SK-N-SH treated with all-trans-retinoic acid at 6 μM for 48 hours (cell line): Measurements from ENCODE around the gene ZNF557.

Experiments
- ATAC-seq: fragments of 200-7000 bp; cut with Tn5 transposase; 3 replicates; pipeline ENCODE4 v1.9.1; 2020; ENCODE audit warnings: mild to moderate bottlenecking, moderate library complexity
- ARNTL ChIP-seq: fragments of 450-650 bp; formaldehyde crosslinking; IDR thresholded peaks from 2 replicates; pipeline ENCODE4 v1.5.0; 2020; ENCODE audit warnings: low read depth, mild to moderate bottlenecking, moderate library complexity, borderline replicate concordance
- BACH2 ChIP-seq: fragments of 250-450 bp; sonication (Bioruptor Pico); IDR thresholded peaks from 2 replicates; pipeline ENCODE4 v1.9.0; 2021; ENCODE audit warnings: mild to moderate bottlenecking, borderline replicate concordance
- CREB5 ChIP-seq: fragments of 250-450 bp; sonication (Bioruptor Pico); IDR thresholded peaks from 2 replicates; pipeline ENCODE4 v1.5.1; 2020; ENCODE audit warnings: low read depth, mild to moderate bottlenecking, moderate library complexity
- CSDC2 ChIP-seq: fragments of 250-450 bp; sonication (Bioruptor Pico); IDR thresholded peaks from 2 replicates; pipeline ENCODE4 v1.5.0; 2020; ENCODE audit warnings: mild to moderate bottlenecking, moderate library complexity
- CSRNP3 ChIP-seq: fragments of 250-450 bp; sonication (Bioruptor Pico); IDR thresholded peaks from 2 replicates; pipeline ENCODE4 v1.5.1; 2021; ENCODE audit warnings: mild to moderate bottlenecking, moderate library complexity
- ESRRG ChIP-seq: fragments of 250-450 bp; sonication (Bioruptor Pico); IDR thresholded peaks from 2 replicates; pipeline ENCODE4 v1.6.1; 2021; ENCODE audit warnings: mild to moderate bottlenecking
- GLIS3 ChIP-seq: fragments of 250-450 bp; sonication (Bioruptor Pico); IDR thresholded peaks from 2 replicates; pipeline ENCODE4 v1.5.0; 2020; ENCODE audit warnings: mild to moderate bottlenecking, moderate library complexity
- OSR1 ChIP-seq: fragments of 250-450 bp; sonication (Bioruptor Pico); IDR thresholded peaks from 2 replicates; pipeline ENCODE4 v1.8.0; 2022; ENCODE audit warnings: moderate library complexity, mild to moderate bottlenecking, inconsistent platforms
- PATZ1 ChIP-seq: fragments of 250-450 bp; sonication (Bioruptor Pico); IDR thresholded peaks from 2 replicates; pipeline ENCODE4 v1.8.0; 2020; ENCODE audit warnings: mild to moderate bottlenecking, moderate library complexity, borderline replicate concordance
- POU6F1 ChIP-seq: fragments of 250-450 bp; sonication (Bioruptor Pico); IDR thresholded peaks from 2 replicates; pipeline ENCODE4 v1.8.0; 2021; ENCODE audit warnings: low read depth, mild to moderate bottlenecking, moderate library complexity, borderline replicate concordance
- PPARA ChIP-seq: fragments of 250-450 bp; sonication (Bioruptor Pico); IDR thresholded peaks from 2 replicates; pipeline ENCODE4 v1.5.0; 2020; ENCODE audit warnings: mild to moderate bottlenecking, borderline replicate concordance
- RARB ChIP-seq: fragments of 250-450 bp; sonication (Bioruptor Pico); IDR thresholded peaks from 2 replicates; pipeline ENCODE4 v1.8.0; 2021; ENCODE audit warnings: mild to moderate bottlenecking, moderate library complexity
- TCF4 ChIP-seq: fragments of 250-450 bp; sonication (Bioruptor Pico); IDR thresholded peaks from 2 replicates; pipeline ENCODE4 v1.8.0; 2021; ENCODE audit warnings: mild to moderate bottlenecking, moderate library complexity, borderline replicate concordance
- TSHZ2 ChIP-seq: fragments of 250-450 bp; sonication (Bioruptor Pico); IDR thresholded peaks from 2 replicates; pipeline ENCODE4 v1.5.0; 2020; ENCODE audit warnings: mild to moderate bottlenecking, moderate library complexity
- ZFP3 ChIP-seq: fragments of 250-450 bp; sonication (Bioruptor Pico); IDR thresholded peaks from 2 replicates; pipeline ENCODE4 v1.5.0; 2020; ENCODE audit warnings: mild to moderate bottlenecking, moderate library complexity
- ZFP30 ChIP-seq: fragments of 450-650 bp; formaldehyde crosslinking; IDR thresholded peaks from 2 replicates; pipeline ENCODE4 v1.5.0; 2022; ENCODE audit warnings: mild to moderate bottlenecking, moderate library complexity
- ZNF565 ChIP-seq: fragments of 450-650 bp; formaldehyde crosslinking; conservative IDR thresholded peaks from 2 replicates; pipeline ENCODE4 v1.5.0; 2020; ENCODE audit warnings: low read depth, mild to moderate bottlenecking, moderate library complexity
- ZNF70 ChIP-seq: fragments of 450-650 bp; formaldehyde crosslinking; IDR thresholded peaks from 2 replicates; pipeline ENCODE4 v1.5.0; 2020; ENCODE audit warnings: mild to moderate bottlenecking, moderate library complexity
- ZNF8 ChIP-seq: fragments of 450-650 bp; formaldehyde crosslinking; IDR thresholded peaks from 2 replicates; pipeline ENCODE4 v1.5.0; 2020; ENCODE audit warnings: mild to moderate bottlenecking, moderate library complexity

The ZNF557 gene

GRCh38 chr19:7124782-7125181 lies 55.3 kb downstream of the ZNF557 start:
- ATAC-seq = no peak
- TF ChIP-seq CREB5 (no peak), ZNF8 (CRISPR knock-in tag) (no peak), OSR1 (CRISPR knock-in tag) (no peak), GLIS3 (CRISPR knock-in tag) (no peak), POU6F1 (no peak)
- TF ChIP-seq, all 23 proteins: peak for 0

- no peak for ATAC-seq
- no peak for TF ChIP-seq RARB
- TF ChIP-seq ZNF8 (CRISPR knock-in tag) = no peak
- no peak for TF ChIP-seq ZNF70 (CRISPR knock-in tag)
- no peak for TF ChIP-seq ZFP3 (CRISPR knock-in tag)
- TF ChIP-seq OSR1 (CRISPR knock-in tag) = no peak
- TF ChIP-seq ZNF565 (CRISPR knock-in tag) = no peak
- no peak for TF ChIP-seq TSHZ2 (CRISPR knock-in tag)
- TF ChIP-seq TCF4 (CRISPR knock-in tag) = no peak
- no peak for TF ChIP-seq PATZ1 (CRISPR knock-in tag)
- TF ChIP-seq ESRRG (CRISPR knock-in tag) = no peak
- TF ChIP-seq CSRNP3 (CRISPR knock-in tag) = no peak
- TF ChIP-seq BACH2 (CRISPR knock-in tag) = no peak
- no peak for TF ChIP-seq CREB5
- TF ChIP-seq CSDC2 (CRISPR knock-in tag) = no peak
- no peak for TF ChIP-seq ZFP30 (CRISPR knock-in tag)
Observed at GRCh38 chr19:7125221-7125620, 55.7 kb downstream of the ZNF557 start.

GRCh38 chr19:7126132-7126531 lies 56.6 kb downstream of the ZNF557 start:
- TF ChIP-seq GLIS3 (CRISPR knock-in tag) (no peak), PPARA (CRISPR knock-in tag) (no peak), ZNF8 (CRISPR knock-in tag) (no peak), ZNF565 (CRISPR knock-in tag) (no peak), POU6F1 (no peak), CREB5 (no peak), ZNF70 (CRISPR knock-in tag) (no peak), BACH2 (CRISPR knock-in tag) (no peak), ESRRG (CRISPR knock-in tag) (no peak), ZFP30 (CRISPR knock-in tag) (no peak), RARB (no peak), ARNTL (CRISPR knock-in tag) (no peak), TSHZ2 (CRISPR knock-in tag) (no peak), OSR1 (CRISPR knock-in tag) (no peak)
- no peak for ATAC-seq
